CD4-positive, alpha-beta memory T cell (primary cell): ENCODE measurements around the gene GJC1. TPM values are rescaled to one million over a fixed set of nuclear protein-coding genes. Genes with fewer than 3 reads are reported as not detected.

ENCODE experiments used
- CTCF ChIA-PET: fragments of 350-600 bp; sonication (Branson Sonifier 250); formaldehyde crosslinking; loops from one replicate; lab custom pipeline; 2021; ENCODE audit warnings: inconsistent platforms; ENCODE audit not compliant: partially characterized antibody; lab: Charles Lee
- POLR2A ChIA-PET: fragments of 350-600 bp; sonication (Branson Sonifier 250); formaldehyde crosslinking; loops from one replicate; lab custom pipeline; 2021; ENCODE audit not compliant: partially characterized antibody; lab: Charles Lee
- DNase-seq, 5 donors: peaks; one replicate each; pipeline versions ENCODE4 v3.0.0 to v3.0.0-alpha.2; 2020 to 2022; ENCODE audit warnings: mixed read lengths in 1 of 5
- H3K27ac ChIP-seq: one replicate; pipeline ENCODE4 v1.7.0; 2013; ENCODE audit warnings: low read depth, low read length
- H3K27me3 ChIP-seq: 2 replicates; pipeline ENCODE4 v1.7.0; 2013; ENCODE audit warnings: mild to moderate bottlenecking, low read length, moderate library complexity; ENCODE audit not compliant: insufficient read depth
- H3K36me3 ChIP-seq: 2 replicates; pipeline ENCODE4 v1.7.0; 2013; ENCODE audit warnings: mild to moderate bottlenecking, low read length, moderate library complexity; ENCODE audit not compliant: insufficient read depth
- H3K4me1 ChIP-seq: 2 replicates; pipeline ENCODE4 v1.7.0; 2013; ENCODE audit warnings: mild to moderate bottlenecking, low read length, moderate library complexity; ENCODE audit not compliant: insufficient read depth
- H3K4me3 ChIP-seq, 2 donors: one replicate each; pipeline ENCODE4 v1.7.0; 2013; ENCODE audit warnings: low read length in 2 of 2, mild to moderate bottlenecking in 1 of 2
- H3K9me3 ChIP-seq, 2 donors: one replicate each; pipeline ENCODE4 v1.7.0; 2013; ENCODE audit warnings: low read length in 2 of 2, control low read depth in 1 of 2; ENCODE audit not compliant: control insufficient read depth in 1 of 2
- H3K27ac Mint-ChIP-seq, 7 donors: one replicate each; pipeline ENCODE4 v1.8.0; 2020 to 2021; ENCODE audit warnings: mixed read lengths in 7 of 7, mild to moderate bottlenecking in 6 of 7, inconsistent platforms in 3 of 7, moderate library complexity in 3 of 7
- H3K27me3 Mint-ChIP-seq, 2 donors: one replicate each; pipeline ENCODE4 v1.8.0; 2020 to 2021; ENCODE audit warnings: mixed read lengths in 2 of 2
- H3K36me3 Mint-ChIP-seq, 2 donors: one replicate each; pipeline ENCODE4 v1.8.0; 2020 to 2021; ENCODE audit warnings: mixed read lengths in 2 of 2, inconsistent platforms in 1 of 2, mild to moderate bottlenecking in 1 of 2
- H3K4me1 Mint-ChIP-seq, 4 donors: one replicate each; pipeline ENCODE4 v1.8.0; 2020 to 2021; ENCODE audit warnings: mixed read lengths in 4 of 4, mild to moderate bottlenecking in 1 of 4
- H3K4me3 Mint-ChIP-seq, 8 donors: one replicate each; pipeline ENCODE4 v1.8.0; 2020 to 2021; ENCODE audit warnings: mixed read lengths in 8 of 8, mild to moderate bottlenecking in 7 of 8, moderate library complexity in 6 of 8, inconsistent platforms in 3 of 8
- H3K9me3 Mint-ChIP-seq, 8 donors: one replicate each; pipeline ENCODE4 v1.8.0; 2020 to 2021; ENCODE audit warnings: mixed read lengths in 8 of 8, mild to moderate bottlenecking in 5 of 8, inconsistent platforms in 3 of 8, moderate library complexity in 1 of 8
- intact Hi-C: fragments of 100-400 bp; cut with micrococcal nuclease; formaldehyde crosslinking; loops from one replicate; pipeline ENCODE4 v1.15.1; 2023
- polyA plus RNA-seq, 2 donors: library from polyadenylated mRNA; unstranded; fragments of 300-500 nt; fragmentation: Illumina TruSeq; gene quantifications; one replicate each; pipeline ENCODE4 v1.2.3, GENCODE V29; 2021
- total RNA-seq, 2 experiments: library from RNA; stranded (reverse); gene quantifications; one replicate each; pipeline ENCODE4 v1.2.3, GENCODE V29; 2021

GJC1 gene
- total and polyA plus RNA-seq, 4 experiments from 2014 or later, result not detected

DNA sequence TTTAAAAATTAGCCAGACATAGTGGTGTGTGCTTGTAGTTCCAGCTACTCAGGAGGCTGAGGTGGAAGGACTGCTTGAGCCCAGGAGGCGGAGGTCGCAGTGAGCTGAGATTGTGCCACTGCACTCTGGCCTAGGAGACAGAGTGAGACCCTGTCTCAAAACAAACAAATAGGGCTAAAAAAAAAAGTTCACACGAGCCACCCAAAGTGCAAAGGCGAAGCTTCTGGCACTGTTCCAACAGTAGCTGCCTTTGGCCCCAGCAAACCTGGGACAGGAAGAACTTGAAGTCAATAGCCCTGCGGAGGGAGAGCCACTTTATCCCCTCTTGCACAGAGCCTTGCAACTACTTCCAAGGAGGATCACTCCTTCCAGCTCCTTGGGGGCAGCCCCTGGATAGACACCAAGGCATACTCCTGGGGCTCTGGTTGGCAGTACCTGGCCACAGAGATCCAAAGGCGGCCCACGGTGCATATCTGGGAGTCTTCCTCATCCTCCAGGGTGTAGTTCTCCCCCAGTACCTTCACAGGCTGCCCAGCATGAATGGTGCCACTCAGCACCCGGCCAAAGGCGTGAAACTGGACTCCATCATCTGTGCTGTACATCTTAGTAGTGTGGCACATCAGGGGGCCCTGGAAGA lies 32.3 kb upstream of the GJC1 start:
- intact Hi-C loops, result no loop called here
- no peak overlapping the region for H3K4me3 Mint-ChIP-seq
- H3K9me3 Mint-ChIP-seq, result peaks cover 0 to 2% (median 0%) of the 10 kb centered on the region in 8 donors
- Histone ChIP-seq H3K36me3 (peaks cover 70% of the 10 kb centered on the region), H3K27ac (no peak overlapping the region), H3K4me1 (no peaks in the 10 kb centered on the region), H3K4me3 (no peak overlapping the region), H3K9me3 (no peaks in the 10 kb centered on the region), H3K27me3 (no peaks in the 10 kb centered on the region)
- no peak overlapping the region for H3K27ac Mint-ChIP-seq
- no peaks in the 10 kb centered on the region for H3K27me3 Mint-ChIP-seq
- POLR2A ChIA-PET, result no interaction called here
- CTCF ChIA-PET, result interaction anchor here (1.1 to 16.3 kb wide), 2 partner anchors 10 to 86 kb away, joined by 4 to 263 read pairs; no protein-coding TSS in a partner anchor
- peaks cover 0 to 4% (median 0%) of the 10 kb centered on the region in 4 donors for H3K4me1 Mint-ChIP-seq
- H3K36me3 Mint-ChIP-seq, result peaks cover 51 to 79% of the 10 kb centered on the region in 2 donors
- no peak for DNase-seq

DNA sequence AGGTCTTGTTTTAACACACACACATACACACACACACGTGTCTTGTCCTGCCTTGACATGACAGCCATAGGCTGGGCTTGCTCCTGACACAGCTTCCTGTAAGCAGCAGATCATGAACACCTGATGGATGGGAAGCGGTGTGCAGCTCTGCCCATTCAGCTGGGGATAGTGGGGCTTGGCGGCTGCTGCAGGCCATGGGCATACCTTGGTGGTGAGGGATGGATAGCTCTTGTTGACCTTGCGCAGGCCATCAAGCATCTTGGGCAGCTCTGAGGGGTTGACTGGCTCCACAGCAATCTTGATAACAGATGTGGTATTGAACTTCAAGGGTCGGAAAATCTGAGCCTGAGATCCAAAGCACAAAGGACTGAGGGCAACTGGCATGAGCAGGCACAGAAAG lies 29.6 kb upstream of the GJC1 start:
- Histone ChIP-seq H3K27ac (no peak overlapping the region), H3K4me3 (no peak overlapping the region), H3K4me1 (no peaks in the 10 kb centered on the region), H3K27me3 (no peaks in the 10 kb centered on the region), H3K36me3 (peaks cover 84% of the 10 kb centered on the region), H3K9me3 (no peaks in the 10 kb centered on the region)
- Mint-ChIP-seq H3K27ac (peak overlapping the region in 4 of 7 donors; percentile 19 to 71 (median 47)), H3K36me3 (peaks cover 53 to 74% of the 10 kb centered on the region in 2 donors), H3K4me3 (no peak overlapping the region), H3K4me1 (peaks cover 0 to 4% (median 0%) of the 10 kb centered on the region in 4 donors), H3K9me3 (peaks cover 0 to 2% (median 0%) of the 10 kb centered on the region in 8 donors), H3K27me3 (no peaks in the 10 kb centered on the region)
- intact Hi-C loops, result no loop called here
- ChIA-PET POLR2A (no interaction called here), CTCF (interaction anchor here (16.3 kb wide), 1 partner anchor 84 kb away, joined by 263 read pairs; no protein-coding TSS in a partner anchor)
- DNase-seq, result no peak

DNA sequence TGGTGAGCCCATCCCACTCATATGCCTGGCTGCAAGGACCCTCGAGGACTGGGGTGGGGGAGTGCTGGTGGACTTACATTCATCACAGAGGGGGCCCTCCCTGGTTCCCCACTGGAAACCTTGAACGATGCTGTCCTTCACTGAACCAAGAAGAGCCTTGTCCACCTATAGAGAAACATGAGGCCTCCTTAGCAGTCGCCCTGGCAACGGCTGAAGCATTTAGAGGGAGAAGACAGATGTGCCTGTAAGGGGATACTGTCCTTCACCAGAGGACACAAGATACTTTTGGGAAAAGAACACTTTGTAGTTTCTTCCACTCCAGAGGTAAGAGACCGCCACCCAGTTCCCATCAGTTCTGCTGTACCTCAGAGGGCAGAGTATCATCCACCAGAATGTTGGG lies 24.1 kb upstream of the GJC1 start:
- DNase-seq, result no peak
- H3K9me3 ChIP-seq, result no peaks in the 10 kb centered on the region
- Mint-ChIP-seq H3K4me3 (no peak overlapping the region), H3K27me3 (no peaks in the 10 kb centered on the region), H3K36me3 (peaks cover 45 to 71% of the 10 kb centered on the region in 2 donors), H3K4me1 (no peaks in the 10 kb centered on the region), H3K9me3 (no peaks in the 10 kb centered on the region), H3K27ac (peak overlapping the region in 1 of 7 donors; percentile 12)
- ChIA-PET POLR2A (interaction anchor here (0.6 kb wide), 1 partner anchor 19 kb away, joined by 3 read pairs; no protein-coding TSS in a partner anchor), CTCF (no interaction called here)
- peaks cover 70% of the 10 kb centered on the region for H3K36me3 ChIP-seq
- H3K27ac ChIP-seq, result no peak overlapping the region
- no peak overlapping the region for H3K4me3 ChIP-seq
- H3K27me3 ChIP-seq, result no peaks in the 10 kb centered on the region
- H3K4me1 ChIP-seq, result no peaks in the 10 kb centered on the region
- intact Hi-C loops, result no loop called here

DNA sequence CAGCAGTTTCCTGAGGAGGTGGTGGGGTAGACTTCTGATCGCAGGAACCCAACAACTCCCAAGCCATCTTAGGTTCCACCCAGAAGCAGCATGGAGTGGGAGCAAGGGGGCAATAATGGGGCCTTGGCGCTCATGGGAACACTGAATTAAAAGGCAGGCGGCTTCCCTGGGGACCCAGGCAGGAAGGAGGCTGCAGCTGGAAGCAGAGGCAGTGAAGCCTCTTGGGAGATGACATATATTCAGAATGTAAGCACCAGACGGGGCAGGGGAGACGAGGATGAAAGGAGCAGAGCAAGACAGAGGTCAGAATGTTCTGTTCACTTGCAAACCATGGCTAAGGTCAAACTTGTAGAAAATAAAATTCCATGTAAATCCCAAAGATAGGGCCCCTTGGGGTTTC lies 20.5 kb upstream of the GJC1 start:
- Mint-ChIP-seq H3K27me3 (no peaks in the 10 kb centered on the region), H3K9me3 (no peaks in the 10 kb centered on the region), H3K36me3 (peaks cover 34 to 59% of the 10 kb centered on the region in 2 donors), H3K4me1 (peaks cover 0 to 2% (median 0%) of the 10 kb centered on the region in 4 donors), H3K27ac (peak overlapping the region in 3 of 7 donors; percentile 8 to 50 (median 48)), H3K4me3 (no peak overlapping the region)
- ChIA-PET POLR2A (no interaction called here), CTCF (no interaction called here)
- intact Hi-C loops, result no loop called here
- Histone ChIP-seq H3K27me3 (no peaks in the 10 kb centered on the region), H3K4me1 (no peaks in the 10 kb centered on the region), H3K36me3 (peaks cover 44% of the 10 kb centered on the region), H3K9me3 (no peaks in the 10 kb centered on the region), H3K27ac (no peak overlapping the region), H3K4me3 (no peak overlapping the region)
- no peak for DNase-seq

DNA sequence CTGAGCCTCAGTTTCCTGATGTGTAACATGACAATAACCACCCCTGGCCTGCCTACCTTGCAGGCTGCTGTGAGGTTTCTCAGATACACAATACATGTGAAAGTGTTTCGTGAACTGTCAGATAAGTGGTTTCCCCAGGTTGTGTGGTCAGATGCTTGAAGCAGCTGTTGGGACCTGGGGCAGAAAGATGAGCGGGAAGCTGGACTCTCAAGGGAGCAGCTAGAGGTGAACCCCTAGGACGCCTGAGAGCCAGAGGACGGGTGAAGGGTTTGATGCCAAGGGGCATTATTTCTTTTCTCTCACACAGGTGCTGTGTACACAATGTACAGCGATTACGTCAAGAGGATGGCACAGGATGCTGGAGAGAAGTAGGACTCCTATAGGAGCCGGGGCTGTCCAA lies 19.9 kb upstream of the GJC1 start:
- peaks cover 34 to 56% of the 10 kb centered on the region in 2 donors for H3K36me3 Mint-ChIP-seq

DNA sequence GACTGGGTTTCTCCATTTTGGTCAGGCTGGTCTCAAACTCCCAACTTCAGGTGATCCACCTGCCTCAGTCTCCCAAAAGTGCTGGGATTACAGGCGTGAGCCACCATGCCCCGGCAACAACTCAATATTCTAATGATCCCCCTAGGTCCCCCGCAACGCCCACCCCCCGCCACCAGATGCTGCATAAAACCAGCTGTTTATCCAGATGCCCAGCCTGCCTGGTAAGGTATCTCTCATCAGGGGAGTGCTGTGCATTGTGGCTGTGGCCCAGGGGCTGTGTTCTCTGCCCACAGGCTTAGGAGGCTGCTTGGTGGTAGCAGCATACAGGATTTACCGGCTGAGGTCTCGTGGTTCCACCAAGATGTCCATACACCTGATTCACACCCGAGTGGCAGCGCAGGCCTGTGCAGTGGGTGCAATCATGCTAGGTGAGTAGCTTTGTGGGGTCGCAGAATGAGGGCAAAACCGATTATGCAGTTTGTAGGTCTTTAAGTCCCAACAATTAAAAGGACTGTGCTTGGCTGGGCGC lies 18.9 kb upstream of the GJC1 start:
- no peaks in the 10 kb centered on the region for H3K27me3 ChIP-seq
- no peak overlapping the region for H3K4me3 ChIP-seq
- CTCF ChIA-PET, result interaction anchor here (1.6 kb wide), 1 partner anchor 75 kb away, joined by 3 read pairs; no protein-coding TSS in a partner anchor
- Mint-ChIP-seq H3K27ac (peak overlapping the region in 1 of 7 donors; percentile 63), H3K4me1 (peaks cover 0 to 2% (median 0%) of the 10 kb centered on the region in 4 donors), H3K36me3 (peaks cover 25 to 46% of the 10 kb centered on the region in 2 donors), H3K4me3 (no peak overlapping the region), H3K9me3 (no peaks in the 10 kb centered on the region), H3K27me3 (no peaks in the 10 kb centered on the region)
- H3K27ac ChIP-seq, result no peak overlapping the region
- H3K9me3 ChIP-seq, result no peaks in the 10 kb centered on the region
- no peak for DNase-seq
- peaks cover 28% of the 10 kb centered on the region for H3K36me3 ChIP-seq
- no peaks in the 10 kb centered on the region for H3K4me1 ChIP-seq
- intact Hi-C loops, result no loop called here
- POLR2A ChIA-PET, result no interaction called here

More for the DNA sequence above, 19.9 kb upstream of the GJC1 start:
- ChIA-PET CTCF (no interaction called here), POLR2A (no interaction called here)
- Histone ChIP-seq H3K4me3 (no peak overlapping the region), H3K27ac (no peak overlapping the region), H3K9me3 (no peaks in the 10 kb centered on the region), H3K36me3 (peaks cover 38% of the 10 kb centered on the region), H3K27me3 (no peaks in the 10 kb centered on the region), H3K4me1 (no peaks in the 10 kb centered on the region)
- intact Hi-C loops, result no loop called here
- Mint-ChIP-seq H3K4me1 (peaks cover 0 to 2% (median 0%) of the 10 kb centered on the region in 4 donors), H3K4me3 (no peak overlapping the region), H3K27me3 (no peaks in the 10 kb centered on the region), H3K9me3 (no peaks in the 10 kb centered on the region), H3K27ac (peak overlapping the region in 4 of 7 donors; percentile 32 to 69 (median 46))
- DNase-seq, result no peak

DNA sequence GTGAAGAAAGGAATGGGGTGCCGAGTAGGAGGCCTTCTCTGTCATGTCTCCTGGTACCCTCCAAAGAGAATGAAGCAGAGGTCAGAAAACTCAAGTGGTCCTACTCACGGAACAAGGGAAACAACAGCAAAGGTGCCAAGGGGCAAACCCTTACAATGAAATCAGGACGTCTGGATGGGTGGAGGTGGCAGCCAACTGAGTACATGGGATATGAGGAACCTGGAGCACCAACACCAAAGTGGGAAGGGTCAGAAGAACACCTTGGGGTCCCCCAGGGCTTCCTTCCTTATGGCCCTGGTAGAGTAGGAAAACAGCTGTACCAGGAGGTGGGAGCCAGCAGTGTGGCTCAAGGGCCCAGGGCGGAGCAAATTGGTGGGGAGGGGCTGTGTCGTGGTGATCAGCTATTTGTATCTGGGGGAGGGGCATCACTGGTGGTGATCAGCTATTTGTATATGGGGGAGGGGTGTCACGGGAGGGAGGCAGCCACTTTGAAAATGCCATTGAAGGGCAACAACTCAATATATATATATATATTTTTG lies 18.2 kb upstream of the GJC1 start:
- POLR2A ChIA-PET, result no interaction called here
- intact Hi-C loops, result no loop called here
- Mint-ChIP-seq H3K27me3 (no peaks in the 10 kb centered on the region), H3K4me3 (no peak overlapping the region), H3K36me3 (peaks cover 18 to 39% of the 10 kb centered on the region in 2 donors), H3K27ac (peak overlapping the region in 4 of 7 donors; percentile 25 to 77 (median 54)), H3K9me3 (no peaks in the 10 kb centered on the region), H3K4me1 (peaks cover 0 to 2% (median 0%) of the 10 kb centered on the region in 4 donors)
- Histone ChIP-seq H3K9me3 (no peaks in the 10 kb centered on the region), H3K4me1 (no peaks in the 10 kb centered on the region), H3K36me3 (peaks cover 21% of the 10 kb centered on the region), H3K4me3 (no peak overlapping the region), H3K27me3 (no peaks in the 10 kb centered on the region), H3K27ac (no peak overlapping the region)
- CTCF ChIA-PET, result interaction anchor here (1.6 to 2.9 kb wide), 2 partner anchors 17 to 74 kb away, joined by 3 to 9 read pairs; no protein-coding TSS in a partner anchor
- no peak for DNase-seq
